GM12878 (cell line): ENCODE measurements around the gene SULF2. TPM values are rescaled to one million over a fixed set of nuclear protein-coding genes. Genes with fewer than 3 reads are reported as not detected.

ENCODE experiments used
- ATAC-seq: fragments of 200-7000 bp; cut with Tn5 transposase; 3 replicates; pipeline ENCODE4 v1.9.1; 2020; ENCODE audit warnings: mild to moderate bottlenecking, moderate library complexity
- BruUV-seq: library from RNA; stranded (reverse); fragments of 400-500 nt; replicated peaks from 2 replicates; lab custom pipeline; 2021; lab: Mats Ljungman, UMichigan
- CTCF ChIA-PET: fragments of 300-600 bp; sonication (Branson Sonifier 250); formaldehyde crosslinking; extraction: SDS; loops from one replicate; lab custom pipeline; 2021; ENCODE audit warnings: inconsistent platforms; lab: Yijun Ruan, JAX
- POLR2A ChIA-PET: fragments of 350-600 bp; formaldehyde crosslinking; extraction: SDS; loops from one replicate; lab custom pipeline; 2021; ENCODE audit warnings: inconsistent platforms; lab: Charles Lee
- RAD21 ChIA-PET: fragments of 300-600 bp; sonication (Branson Sonifier 250); formaldehyde crosslinking; loops from one replicate; lab custom pipeline; 2023; ENCODE audit warnings: antibody characterized with exemption; ENCODE audit not compliant: unreplicated experiment; lab: Charles Lee
- SMC1A ChIA-PET: fragments of 300-600 bp; sonication (Branson Sonifier 250); formaldehyde crosslinking; loops from one replicate; lab custom pipeline; 2023; ENCODE audit not compliant: unreplicated experiment, uncharacterized antibody; lab: Charles Lee
- DNase-seq: peaks from one replicate; pipeline ENCODE4 v3.0.0-alpha.2; 2011; ENCODE audit warnings: low read depth, low spot score
- FAIRE-seq: peaks from 3 replicates; lab custom pipeline; 2011; peaks lifted over from hg19 to GRCh38; lab: Jason Lieb, UNC
- H2AFZ ChIP-seq: 2 replicates; pipeline ENCODE4 v1.6.0; 2011; ENCODE audit warnings: low read depth, low read length, control low read depth; ENCODE audit not compliant: control insufficient read depth
- H3K27ac ChIP-seq: 2 replicates; pipeline ENCODE4 v1.5.1; 2011; ENCODE audit warnings: control low read depth; ENCODE audit not compliant: control insufficient read depth, insufficient read depth
- H3K27me3 ChIP-seq, 2 experiments: replicated peaks in 1 of 2; 2 replicates each; pipeline versions ENCODE4 v1.6.0 to v1.6.1; 2011; ENCODE audit warnings: low read length in 1 of 2; ENCODE audit not compliant: control insufficient read depth in 2 of 2, insufficient read depth in 2 of 2
- H3K36me3 ChIP-seq, 2 experiments: 2 replicates each; pipeline ENCODE4 v1.5.1; 2011; ENCODE audit warnings: low read length in 1 of 2; ENCODE audit not compliant: control insufficient read depth in 2 of 2, insufficient read depth in 2 of 2
- H3K4me1 ChIP-seq: 2 replicates; pipeline ENCODE4 v1.6.1; 2011; ENCODE audit warnings: mild to moderate bottlenecking, low read length, moderate library complexity, mixed read lengths; ENCODE audit not compliant: control insufficient read depth, insufficient read depth
- H3K4me2 ChIP-seq: 2 replicates; pipeline ENCODE4 v1.6.0; 2011; ENCODE audit warnings: control low read depth; ENCODE audit not compliant: control insufficient read depth, insufficient read depth
- H3K4me3 ChIP-seq: fragments of 200-600 bp; sonication (generic); 2 replicates; pipeline ENCODE4 v1.5.1; 2016
- H3K79me2 ChIP-seq: 2 replicates; pipeline ENCODE4 v1.6.0; 2011; ENCODE audit warnings: low read length; ENCODE audit not compliant: control insufficient read depth, insufficient read depth
- H3K9ac ChIP-seq: 2 replicates; pipeline ENCODE4 v1.8.0; 2011; ENCODE audit warnings: low read length, control low read depth, mixed read lengths; ENCODE audit not compliant: control insufficient read depth, insufficient read depth
- H3K9me3 ChIP-seq: replicated peaks from 3 replicates; pipeline ENCODE4 v1.5.1; 2011; ENCODE audit warnings: mild to moderate bottlenecking, low read length; ENCODE audit not compliant: control insufficient read depth, insufficient read depth
- H4K20me1 ChIP-seq: 2 replicates; pipeline ENCODE4 v1.6.0; 2011; ENCODE audit not compliant: control insufficient read depth, insufficient read depth
- CHD4 ChIP-seq: fragments of 200-600 bp; sonication (generic); IDR thresholded peaks from 2 replicates; pipeline ENCODE4 v1.6.1; 2016; ENCODE audit warnings: mild to moderate bottlenecking
- POLR2A ChIP-seq: IDR thresholded peaks from 2 replicates; pipeline ENCODE4 v1.6.1; 2011; ENCODE audit warnings: low read depth, mild to moderate bottlenecking, low read length
- RAD51 ChIP-seq: fragments of 450-650 bp; IDR thresholded peaks from 2 replicates; pipeline ENCODE4 v1.6.1; 2016; ENCODE audit warnings: moderate library complexity, mild to moderate bottlenecking, inconsistent platforms
- TCF7 ChIP-seq: IDR thresholded peaks from 2 replicates; pipeline ENCODE4 v1.6.1; 2014; ENCODE audit warnings: antibody characterized with exemption, borderline replicate concordance
- ZBTB11 ChIP-seq: fragments of 450-650 bp; formaldehyde crosslinking; IDR thresholded peaks from 2 replicates; pipeline ENCODE4 v1.5.0; 2022; ENCODE audit warnings: mild to moderate bottlenecking, missing genetic modification characterization
- ZSCAN29 ChIP-seq: fragments of 450-650 bp; IDR thresholded peaks from 2 replicates; pipeline ENCODE4 v1.6.1; 2017; ENCODE audit warnings: mild to moderate bottlenecking, moderate library complexity
- WGBS: methylation state at CpG from one replicate; pipeline ENCODE4 v1.1.6; 2016; ENCODE audit warnings: low lambda C conversion rate; ENCODE audit not compliant: insufficient replicate concordance, insufficient coverage; ENCODE audit errors: missing lambda C conversion rate; 5-methylcytosine and 5-hydroxymethylcytosine counted together
- in situ Hi-C: fragments of 300-500 bp; cut with MboI; formaldehyde crosslinking; loops from 9 replicates; pipeline ENCODE4 v1.14.3; 2018; ENCODE audit warnings: mixed read lengths
- intact Hi-C: fragments of 100-400 bp; cut with micrococcal nuclease; formaldehyde crosslinking; loops from one replicate; pipeline ENCODE4 v1.14.2; 2022; ENCODE audit not compliant: unreplicated experiment
- polyA plus RNA-seq, 11 experiments: library from polyadenylated mRNA; depleted of rRNA in 4 of 11; unstranded in 6 of 11; stranded (reverse) in 5 of 11; fragments of >200 nt; fragmentation: Nextera tagmentation in 4 of 11; fragmentation: Illumina TruSeq in 1 of 11; extraction: Ambion mirVana in 4 of 11; extraction: Trizol in 1 of 11; gene quantifications; 1 replicate in 1 of 11; 2 replicates in 10 of 11; pipeline versions ENCODE4 v1.2.1 to v1.2.3, GENCODE V29; 2011 to 2016; ENCODE audit warnings: inconsistent platforms in 2 of 11, missing spikeins in 2 of 11, low read depth in 1 of 11
- total RNA-seq, 4 experiments: library from RNA; depleted of rRNA in 3 of 4; stranded (reverse); fragments of >200 nt in 3 of 4; fragmentation: Illumina TruSeq in 1 of 4; extraction: Trizol in 1 of 4; gene quantifications; 2 replicates each; pipeline versions ENCODE4 v1.2.1 to v1.2.3, GENCODE V29; 2013 to 2021
- TF ChIP-seq, protein P1 (sequence below): fragments of 450-650 bp; formaldehyde crosslinking; IDR thresholded peaks from 2 replicates; pipeline ENCODE4 v1.4.0; 2022; ENCODE audit warnings: mild to moderate bottlenecking, moderate library complexity
- TF ChIP-seq, protein P2 (sequence below): fragments of 450-650 bp; IDR thresholded peaks from 2 replicates; pipeline ENCODE4 v1.6.1; 2017; ENCODE audit warnings: mild to moderate bottlenecking, moderate library complexity

Gene SULF2
- total and polyA plus RNA-seq, 10 of the 15 experiments (the other 5 are each of a cell fraction or from before 2014, with no cell fraction given) = 0.69 to 4.1 (median 1.6) TPM

GRCh38 chr20:47768016-47768824, 17.1 kb downstream of the SULF2 start (continued):
- TF ChIP-seq, protein P1, sequence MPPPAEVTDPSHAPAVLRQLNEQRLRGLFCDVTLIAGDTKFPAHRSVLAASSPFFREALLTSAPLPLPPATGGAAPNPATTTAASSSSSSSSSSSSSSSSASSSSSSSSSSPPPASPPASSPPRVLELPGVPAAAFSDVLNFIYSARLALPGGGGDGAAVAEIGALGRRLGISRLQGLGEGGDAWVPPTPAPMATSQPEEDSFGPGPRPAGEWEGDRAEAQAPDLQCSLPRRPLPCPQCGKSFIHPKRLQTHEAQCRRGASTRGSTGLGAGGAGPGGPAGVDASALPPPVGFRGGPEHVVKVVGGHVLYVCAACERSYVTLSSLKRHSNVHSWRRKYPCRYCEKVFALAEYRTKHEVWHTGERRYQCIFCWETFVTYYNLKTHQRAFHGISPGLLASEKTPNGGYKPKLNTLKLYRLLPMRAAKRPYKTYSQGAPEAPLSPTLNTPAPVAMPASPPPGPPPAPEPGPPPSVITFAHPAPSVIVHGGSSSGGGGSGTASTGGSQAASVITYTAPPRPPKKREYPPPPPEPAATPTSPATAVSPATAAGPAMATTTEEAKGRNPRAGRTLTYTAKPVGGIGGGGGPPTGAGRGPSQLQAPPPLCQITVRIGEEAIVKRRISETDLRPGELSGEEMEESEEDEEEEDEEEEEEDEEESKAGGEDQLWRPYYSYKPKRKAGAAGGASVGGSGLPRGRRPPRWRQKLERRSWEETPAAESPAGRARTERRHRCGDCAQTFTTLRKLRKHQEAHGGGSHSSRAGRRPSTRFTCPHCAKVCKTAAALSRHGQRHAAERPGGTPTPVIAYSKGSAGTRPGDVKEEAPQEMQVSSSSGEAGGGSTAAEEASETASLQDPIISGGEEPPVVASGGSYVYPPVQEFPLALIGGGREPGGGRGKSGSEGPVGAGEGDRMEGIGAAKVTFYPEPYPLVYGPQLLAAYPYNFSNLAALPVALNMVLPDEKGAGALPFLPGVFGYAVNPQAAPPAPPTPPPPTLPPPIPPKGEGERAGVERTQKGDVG (CRISPR knock-in tag) = no peak

- DNase-seq (no peak), ATAC-seq (no peak), FAIRE-seq (no peak)
- Histone ChIP-seq H3K4me1 (peaks cover 5% of the 10 kb centered on the region), H3K79me2 (no peaks in the 10 kb centered on the region), H3K4me3 (no peak overlapping the region), H3K27me3 (peaks cover 0 to 2% of the 10 kb centered on the region in 2 experiments; a peak in 3 of 4 replicates), H3K4me2 (no peak overlapping the region), H4K20me1 (no peaks in the 10 kb centered on the region), H3K9ac (no peak overlapping the region), H3K36me3 (no peaks in the 10 kb centered on the region), H3K27ac (no peak overlapping the region), H2AFZ (no peak overlapping the region), H3K9me3 (no peaks in the 10 kb centered on the region; the same call in 2 of the 3 replicates)
- intact Hi-C loops = no loop called here
- ChIA-PET SMC1A (interaction anchor here (1.1 kb wide), 2 partner anchors 16 to 20 kb away, joined by 3 read pairs; no protein-coding TSS in a partner anchor), RAD21 (no interaction called here), CTCF (interaction anchor here (0.7 kb wide), 1 partner anchor 9 kb away, joined by 3 read pairs; no protein-coding TSS in a partner anchor), POLR2A (interaction anchor here (0.5 kb wide), 1 partner anchor 262 kb away, joined by 5 read pairs; no protein-coding TSS in a partner anchor)
- no TSS peak for BruUV-seq
- 20% methylated on average over 4 of the region's 4 CpGs for WGBS
- in situ Hi-C loops = no loop called here
- TF ChIP-seq POLR2A = no peak
- TF ChIP-seq RAD51 = no peak
- TF ChIP-seq CHD4 = no peak
- no peak for TF ChIP-seq ZBTB11 (CRISPR knock-in tag)
- TF ChIP-seq TCF7 = no peak
- TF ChIP-seq, protein P2, sequence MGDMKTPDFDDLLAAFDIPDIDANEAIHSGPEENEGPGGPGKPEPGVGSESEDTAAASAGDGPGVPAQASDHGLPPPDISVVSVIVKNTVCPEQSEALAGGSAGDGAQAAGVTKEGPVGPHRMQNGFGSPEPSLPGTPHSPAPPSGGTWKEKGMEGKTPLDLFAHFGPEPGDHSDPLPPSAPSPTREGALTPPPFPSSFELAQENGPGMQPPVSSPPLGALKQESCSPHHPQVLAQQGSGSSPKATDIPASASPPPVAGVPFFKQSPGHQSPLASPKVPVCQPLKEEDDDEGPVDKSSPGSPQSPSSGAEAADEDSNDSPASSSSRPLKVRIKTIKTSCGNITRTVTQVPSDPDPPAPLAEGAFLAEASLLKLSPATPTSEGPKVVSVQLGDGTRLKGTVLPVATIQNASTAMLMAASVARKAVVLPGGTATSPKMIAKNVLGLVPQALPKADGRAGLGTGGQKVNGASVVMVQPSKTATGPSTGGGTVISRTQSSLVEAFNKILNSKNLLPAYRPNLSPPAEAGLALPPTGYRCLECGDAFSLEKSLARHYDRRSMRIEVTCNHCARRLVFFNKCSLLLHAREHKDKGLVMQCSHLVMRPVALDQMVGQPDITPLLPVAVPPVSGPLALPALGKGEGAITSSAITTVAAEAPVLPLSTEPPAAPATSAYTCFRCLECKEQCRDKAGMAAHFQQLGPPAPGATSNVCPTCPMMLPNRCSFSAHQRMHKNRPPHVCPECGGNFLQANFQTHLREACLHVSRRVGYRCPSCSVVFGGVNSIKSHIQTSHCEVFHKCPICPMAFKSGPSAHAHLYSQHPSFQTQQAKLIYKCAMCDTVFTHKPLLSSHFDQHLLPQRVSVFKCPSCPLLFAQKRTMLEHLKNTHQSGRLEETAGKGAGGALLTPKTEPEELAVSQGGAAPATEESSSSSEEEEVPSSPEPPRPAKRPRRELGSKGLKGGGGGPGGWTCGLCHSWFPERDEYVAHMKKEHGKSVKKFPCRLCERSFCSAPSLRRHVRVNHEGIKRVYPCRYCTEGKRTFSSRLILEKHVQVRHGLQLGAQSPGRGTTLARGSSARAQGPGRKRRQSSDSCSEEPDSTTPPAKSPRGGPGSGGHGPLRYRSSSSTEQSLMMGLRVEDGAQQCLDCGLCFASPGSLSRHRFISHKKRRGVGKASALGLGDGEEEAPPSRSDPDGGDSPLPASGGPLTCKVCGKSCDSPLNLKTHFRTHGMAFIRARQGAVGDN = no peak
- TF ChIP-seq ZSCAN29 = no peak
Observed at GRCh38 chr20:47765691-47766594, 19.3 kb downstream of the SULF2 start.
